ENCODE data around the gene SNAP25.

SNAP25 gene

GRCh38 chr20:10336959-10337729 is 118.5 kb downstream of the SNAP25 start:
- no peak for DNase-seq

- no peak for DNase-seq
Measured at GRCh38 chr20:10338426-10339180, 120.0 kb downstream of the SNAP25 start.

DNA sequence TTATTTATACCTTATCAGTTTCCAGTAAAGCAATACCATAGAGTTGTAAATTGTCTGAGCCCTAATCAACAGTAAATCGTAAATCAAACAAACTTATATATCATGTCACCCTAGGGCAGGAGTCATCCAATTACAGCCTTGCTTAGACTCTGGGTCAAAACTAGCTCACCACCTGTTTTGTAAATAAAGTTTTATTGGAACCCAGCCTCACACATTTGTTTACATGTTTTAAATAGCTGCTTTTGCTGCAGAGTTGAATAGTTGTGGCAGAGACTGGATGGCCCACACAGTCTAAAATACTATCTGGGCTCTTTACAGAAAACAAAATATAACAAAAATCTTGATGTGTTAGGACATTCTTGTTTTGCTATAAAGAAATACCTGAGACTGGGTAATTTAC is 121.0 kb downstream of the SNAP25 start:
- no peak for DNase-seq

DNA sequence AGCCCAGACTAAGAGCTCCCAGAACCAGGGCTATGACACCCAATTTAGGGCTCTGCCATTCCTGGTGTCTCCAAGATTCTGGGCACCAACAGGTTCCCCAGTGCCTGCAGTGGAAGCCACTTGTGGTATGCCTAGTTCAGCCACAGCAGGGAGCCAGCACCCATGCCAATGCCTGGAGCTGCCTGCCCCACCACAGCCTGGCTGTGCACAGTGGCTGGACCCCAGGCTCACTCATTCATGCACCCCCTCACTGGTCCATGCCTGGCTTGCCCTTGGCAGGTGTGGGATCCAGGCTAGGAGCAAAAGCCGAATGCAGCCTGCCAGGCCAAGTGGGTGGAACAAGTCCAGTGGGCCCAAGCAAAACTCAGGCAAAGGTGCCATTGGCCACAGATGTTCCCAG is 123.5 kb downstream of the SNAP25 start:
- no peak for DNase-seq

- no peak for DNase-seq
Measured at GRCh38 chr20:10344953-10345352, 126.3 kb downstream of the SNAP25 start.

DNA sequence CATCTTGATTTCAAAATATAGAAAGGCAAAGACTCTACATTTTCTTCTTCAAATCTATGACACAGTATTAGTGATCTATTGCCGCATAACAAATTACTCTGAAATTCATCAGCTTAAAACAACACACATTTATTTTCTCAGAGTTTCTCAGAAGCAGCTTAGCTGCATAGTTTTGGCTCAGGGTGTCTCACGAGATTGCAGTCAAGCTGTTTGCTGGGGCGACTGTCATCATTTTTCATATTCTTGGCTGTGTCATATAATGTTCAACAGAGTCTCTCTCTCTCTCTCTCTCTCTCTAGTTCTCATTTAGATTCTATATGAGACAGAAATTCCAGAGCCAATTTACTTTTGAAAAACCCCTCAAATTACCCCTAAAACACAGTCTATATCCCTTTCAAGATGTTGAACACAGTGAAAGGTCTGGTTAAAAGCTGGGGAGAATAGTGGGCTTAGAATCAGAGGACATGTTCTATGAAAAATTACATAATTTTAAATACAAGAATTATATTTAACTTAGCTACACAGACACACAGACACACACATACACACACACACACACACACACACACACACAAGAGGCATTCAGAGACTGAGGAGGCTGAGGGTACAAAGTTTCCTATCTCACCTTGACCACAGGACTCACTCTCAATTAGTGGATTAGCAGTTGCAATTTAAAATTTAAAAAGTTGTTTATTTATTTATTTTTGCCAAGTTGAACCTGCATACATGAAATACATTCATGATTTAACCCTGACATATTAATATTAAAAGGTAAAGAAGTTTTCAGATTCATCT is 128.7 kb downstream of the SNAP25 start:
- DNase-seq = no peak

DNA sequence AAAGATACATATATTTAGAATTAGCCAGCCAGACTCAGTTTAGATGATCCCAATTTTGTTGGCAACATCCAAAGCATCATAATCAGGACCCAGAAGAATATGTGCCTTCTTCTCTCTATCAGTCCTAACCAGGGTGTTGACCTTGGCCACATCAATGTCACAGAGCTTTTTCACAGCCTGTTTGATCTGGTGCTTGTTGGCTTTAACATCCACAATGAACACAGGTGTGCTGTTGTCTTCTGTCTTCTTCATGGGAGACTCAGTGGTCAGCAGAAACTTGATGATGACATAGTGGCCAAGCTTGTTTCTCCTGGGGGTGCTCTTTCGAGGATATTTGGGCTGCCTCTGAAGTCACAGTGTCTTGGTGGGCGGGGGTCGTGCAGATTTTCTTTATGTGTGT is 130.5 kb downstream of the SNAP25 start:
- no peak for DNase-seq

DNA sequence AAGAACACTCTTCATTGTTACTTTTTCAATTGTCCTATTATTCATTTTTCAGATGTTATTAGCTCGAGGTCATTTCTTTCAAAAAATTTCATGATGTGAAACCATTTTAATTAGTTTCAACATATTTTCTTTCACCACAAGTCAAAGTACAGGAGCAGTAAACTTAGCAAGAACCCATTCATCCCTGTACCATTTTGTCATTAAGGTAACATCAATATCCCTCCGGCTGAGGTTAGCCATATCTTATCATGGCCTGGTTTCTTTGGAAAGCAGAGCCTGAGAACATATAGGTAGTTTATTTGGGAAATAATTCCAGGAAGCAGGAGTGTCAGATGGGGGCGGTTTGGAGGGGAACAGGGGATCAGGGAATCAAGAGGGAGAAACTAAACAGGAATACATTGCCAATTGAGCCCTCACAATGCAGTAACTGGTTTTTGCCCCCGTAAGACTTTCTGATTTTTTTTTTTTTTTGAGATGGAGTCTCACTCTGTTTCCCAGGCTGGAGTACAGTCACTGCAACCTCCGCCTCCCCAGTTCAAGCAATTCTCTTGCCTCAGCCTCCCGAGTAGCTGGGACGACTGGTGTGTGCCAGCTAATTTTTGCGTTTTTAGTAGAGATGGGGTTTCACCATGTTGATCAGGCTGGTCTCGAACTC is 131.7 kb downstream of the SNAP25 start:
- DNase-seq = no peak

DNA sequence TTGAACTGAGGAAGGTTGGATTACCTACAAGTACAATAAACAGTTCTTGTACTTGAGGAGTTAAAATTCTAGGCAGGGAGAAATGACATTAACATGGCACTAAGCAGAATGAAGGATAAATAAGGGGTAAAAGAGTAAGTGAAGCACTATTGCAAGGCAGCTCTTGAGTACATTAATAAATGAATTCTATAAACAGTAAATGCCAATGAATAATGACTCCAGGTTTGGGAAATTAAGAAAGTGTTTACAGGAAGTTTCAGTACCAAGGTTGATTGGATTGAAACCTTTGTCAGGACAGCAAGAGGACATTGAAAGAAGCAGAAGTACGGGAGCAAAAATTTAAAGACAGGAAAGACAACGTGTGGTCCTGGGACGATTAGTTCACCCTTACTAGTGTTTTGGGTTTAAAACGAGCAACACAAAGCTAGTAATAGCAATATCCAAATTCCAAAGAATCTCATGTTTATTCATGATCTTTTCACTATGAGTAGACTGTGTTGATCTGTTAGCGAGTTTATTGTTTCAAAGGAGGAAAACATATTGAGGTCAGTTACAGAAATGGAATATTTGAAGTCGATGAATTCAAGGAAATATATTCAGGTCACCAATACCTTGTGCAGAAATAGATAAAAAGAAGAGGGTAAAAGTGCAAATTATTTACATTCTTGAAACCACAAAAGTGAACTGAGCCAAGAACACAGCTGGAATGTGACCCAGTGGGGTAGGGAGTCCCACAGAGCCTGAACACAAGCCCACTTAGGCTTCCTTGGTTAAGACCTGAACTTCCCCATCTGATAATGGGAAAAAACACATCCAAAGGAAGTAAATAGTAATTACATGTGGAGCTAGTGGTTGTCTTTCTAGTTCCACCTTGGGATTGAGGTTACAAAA is 134.5 kb downstream of the SNAP25 start:
- DNase-seq = no peak

GRCh38 chr20:10356628-10357027 is 138.0 kb downstream of the SNAP25 start:
- DNase-seq = no peak
